ENCODE measurements around the gene STK40. TPM values are rescaled to one million over a fixed set of nuclear protein-coding genes. Genes with fewer than 3 reads are reported as not detected.

Gene STK40
- total and polyA plus RNA-seq, 9 of the 15 experiments (the other 6 are each of a cell fraction or from before 2014, with no cell fraction given) = 0.69 to 94.3 (median 39.1) TPM

DNA sequence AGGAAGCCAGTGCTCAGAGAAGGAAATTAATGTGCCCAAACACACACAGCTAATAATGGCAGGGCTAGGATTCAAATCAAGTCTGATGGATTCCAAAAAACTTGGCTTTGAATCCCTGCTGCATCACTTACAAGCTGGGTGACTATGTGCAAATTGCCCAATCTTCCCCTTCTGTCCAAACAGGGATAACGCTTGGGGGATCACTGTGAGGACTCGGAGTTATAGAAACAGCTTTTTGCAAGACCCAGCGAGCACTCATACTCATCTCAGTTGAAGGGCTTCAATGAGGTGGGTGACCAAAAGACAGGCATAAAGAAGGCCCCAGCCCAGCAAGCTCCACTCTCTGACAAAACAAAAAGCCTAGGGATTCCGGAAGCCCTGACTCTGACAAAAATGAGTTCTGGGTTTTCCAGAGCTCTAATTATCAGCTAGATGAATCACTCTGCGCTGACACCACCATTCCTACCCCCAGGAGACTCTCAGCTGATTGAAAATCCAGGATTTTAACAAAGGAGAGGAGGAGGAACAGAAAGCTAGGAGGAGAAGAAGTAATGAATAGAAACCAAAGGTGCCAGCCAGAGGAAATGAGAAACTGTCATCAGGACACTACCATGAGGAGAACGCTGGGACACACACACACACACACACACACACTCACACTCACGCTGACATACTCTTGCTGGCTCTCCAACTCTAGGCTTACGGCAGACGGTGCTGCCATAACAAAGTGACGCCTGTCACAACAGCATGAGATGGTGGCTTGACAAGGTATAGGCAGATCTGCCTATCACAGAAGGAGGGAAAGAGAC lies 1.6 kb upstream of the STK40 start (continued):
- TF ChIP-seq, protein P1, sequence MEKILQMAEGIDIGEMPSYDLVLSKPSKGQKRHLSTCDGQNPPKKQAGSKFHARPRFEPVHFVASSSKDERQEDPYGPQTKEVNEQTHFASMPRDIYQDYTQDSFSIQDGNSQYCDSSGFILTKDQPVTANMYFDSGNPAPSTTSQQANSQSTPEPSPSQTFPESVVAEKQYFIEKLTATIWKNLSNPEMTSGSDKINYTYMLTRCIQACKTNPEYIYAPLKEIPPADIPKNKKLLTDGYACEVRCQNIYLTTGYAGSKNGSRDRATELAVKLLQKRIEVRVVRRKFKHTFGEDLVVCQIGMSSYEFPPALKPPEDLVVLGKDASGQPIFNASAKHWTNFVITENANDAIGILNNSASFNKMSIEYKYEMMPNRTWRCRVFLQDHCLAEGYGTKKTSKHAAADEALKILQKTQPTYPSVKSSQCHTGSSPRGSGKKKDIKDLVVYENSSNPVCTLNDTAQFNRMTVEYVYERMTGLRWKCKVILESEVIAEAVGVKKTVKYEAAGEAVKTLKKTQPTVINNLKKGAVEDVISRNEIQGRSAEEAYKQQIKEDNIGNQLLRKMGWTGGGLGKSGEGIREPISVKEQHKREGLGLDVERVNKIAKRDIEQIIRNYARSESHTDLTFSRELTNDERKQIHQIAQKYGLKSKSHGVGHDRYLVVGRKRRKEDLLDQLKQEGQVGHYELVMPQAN (IDR thresholded peaks at IDR 0.05; ENCODE audit: borderline replicate concordance) = no peak
- TF ChIP-seq POLR2G (IDR thresholded peaks at IDR 0.05; ENCODE audit: low read depth, low read length) = no peak
- peak; percentile 31 for TF ChIP-seq EP300 (IDR thresholded peaks at IDR 0.05; ENCODE audit: low read length)
- TF ChIP-seq, protein P2, sequence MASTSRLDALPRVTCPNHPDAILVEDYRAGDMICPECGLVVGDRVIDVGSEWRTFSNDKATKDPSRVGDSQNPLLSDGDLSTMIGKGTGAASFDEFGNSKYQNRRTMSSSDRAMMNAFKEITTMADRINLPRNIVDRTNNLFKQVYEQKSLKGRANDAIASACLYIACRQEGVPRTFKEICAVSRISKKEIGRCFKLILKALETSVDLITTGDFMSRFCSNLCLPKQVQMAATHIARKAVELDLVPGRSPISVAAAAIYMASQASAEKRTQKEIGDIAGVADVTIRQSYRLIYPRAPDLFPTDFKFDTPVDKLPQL (IDR thresholded peaks at IDR 0.05; ENCODE audit: extremely low read depth, insufficient read length) = no peak
- no peak for TF ChIP-seq ERF (CRISPR knock-in tag; IDR thresholded peaks at IDR 0.05)
- 0 out of 2 replicates have a peak, but pooled peaks have one; percentile 2 for TF ChIP-seq MAFF (IDR thresholded peaks at IDR 0.05; ENCODE audit: low read length)
- TF ChIP-seq, protein P3, sequence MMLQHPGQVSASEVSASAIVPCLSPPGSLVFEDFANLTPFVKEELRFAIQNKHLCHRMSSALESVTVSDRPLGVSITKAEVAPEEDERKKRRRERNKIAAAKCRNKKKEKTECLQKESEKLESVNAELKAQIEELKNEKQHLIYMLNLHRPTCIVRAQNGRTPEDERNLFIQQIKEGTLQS (IDR thresholded peaks at IDR 0.05) = no peak
- TF ChIP-seq, protein P3 (CRISPR knock-in tag; conservative IDR thresholded peaks at IDR 0.05) = no peak
- TF ChIP-seq, protein P4, sequence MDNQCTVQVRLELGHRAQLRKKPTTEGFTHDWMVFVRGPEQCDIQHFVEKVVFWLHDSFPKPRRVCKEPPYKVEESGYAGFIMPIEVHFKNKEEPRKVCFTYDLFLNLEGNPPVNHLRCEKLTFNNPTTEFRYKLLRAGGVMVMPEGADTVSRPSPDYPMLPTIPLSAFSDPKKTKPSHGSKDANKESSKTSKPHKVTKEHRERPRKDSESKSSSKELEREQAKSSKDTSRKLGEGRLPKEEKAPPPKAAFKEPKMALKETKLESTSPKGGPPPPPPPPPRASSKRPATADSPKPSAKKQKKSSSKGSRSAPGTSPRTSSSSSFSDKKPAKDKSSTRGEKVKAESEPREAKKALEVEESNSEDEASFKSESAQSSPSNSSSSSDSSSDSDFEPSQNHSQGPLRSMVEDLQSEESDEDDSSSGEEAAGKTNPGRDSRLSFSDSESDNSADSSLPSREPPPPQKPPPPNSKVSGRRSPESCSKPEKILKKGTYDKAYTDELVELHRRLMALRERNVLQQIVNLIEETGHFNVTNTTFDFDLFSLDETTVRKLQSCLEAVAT (IDR thresholded peaks at IDR 0.05) = peak; percentile 31 to 37; a peak in 1 of 4 replicates
- TF ChIP-seq, protein P5, sequence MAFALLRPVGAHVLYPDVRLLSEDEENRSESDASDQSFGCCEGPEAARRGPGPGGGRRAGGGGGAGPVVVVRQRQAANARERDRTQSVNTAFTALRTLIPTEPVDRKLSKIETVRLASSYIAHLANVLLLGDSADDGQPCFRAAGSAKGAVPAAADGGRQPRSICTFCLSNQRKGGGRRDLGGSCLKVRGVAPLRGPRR (CRISPR knock-in tag; IDR thresholded peaks at IDR 0.05) = no peak
- TF ChIP-seq GABPA (tag; conservative IDR thresholded peaks at IDR 0.05; ENCODE audit: low read depth) = no peak; the same call in 1 of the 2 replicates
- TF ChIP-seq CREB1 (IDR thresholded peaks at IDR 0.05) = no peak
- TF ChIP-seq CREB1 (CRISPR knock-in tag; IDR thresholded peaks at IDR 0.05) = no peak
- TF ChIP-seq TAF1 (IDR thresholded peaks at IDR 0.05; ENCODE audit: control insufficient read depth, extremely low read depth, insufficient read depth, low read length, severe bottlenecking) = no peak
- peak; percentile 7; the same call in 1 of the 2 replicates for TF ChIP-seq STAT5A (IDR thresholded peaks at IDR 0.05; ENCODE audit: borderline replicate concordance, low read length)
- TF ChIP-seq BRD4 (IDR thresholded peaks at IDR 0.05) = peak; percentile 52
- no peak for TF ChIP-seq NCOA1 (IDR thresholded peaks at IDR 0.05; ENCODE audit: low read depth)
- TF ChIP-seq ZNF780A (CRISPR knock-in tag; IDR thresholded peaks at IDR 0.05) = no peak
- TF ChIP-seq CHCHD3 (CRISPR knock-in tag; IDR thresholded peaks at IDR 0.05) = 0 out of 2 replicates have a peak, but pooled peaks have one; percentile 16
- TF ChIP-seq ZC3H8 (IDR thresholded peaks at IDR 0.05) = no peak
- TF ChIP-seq, protein P6, sequence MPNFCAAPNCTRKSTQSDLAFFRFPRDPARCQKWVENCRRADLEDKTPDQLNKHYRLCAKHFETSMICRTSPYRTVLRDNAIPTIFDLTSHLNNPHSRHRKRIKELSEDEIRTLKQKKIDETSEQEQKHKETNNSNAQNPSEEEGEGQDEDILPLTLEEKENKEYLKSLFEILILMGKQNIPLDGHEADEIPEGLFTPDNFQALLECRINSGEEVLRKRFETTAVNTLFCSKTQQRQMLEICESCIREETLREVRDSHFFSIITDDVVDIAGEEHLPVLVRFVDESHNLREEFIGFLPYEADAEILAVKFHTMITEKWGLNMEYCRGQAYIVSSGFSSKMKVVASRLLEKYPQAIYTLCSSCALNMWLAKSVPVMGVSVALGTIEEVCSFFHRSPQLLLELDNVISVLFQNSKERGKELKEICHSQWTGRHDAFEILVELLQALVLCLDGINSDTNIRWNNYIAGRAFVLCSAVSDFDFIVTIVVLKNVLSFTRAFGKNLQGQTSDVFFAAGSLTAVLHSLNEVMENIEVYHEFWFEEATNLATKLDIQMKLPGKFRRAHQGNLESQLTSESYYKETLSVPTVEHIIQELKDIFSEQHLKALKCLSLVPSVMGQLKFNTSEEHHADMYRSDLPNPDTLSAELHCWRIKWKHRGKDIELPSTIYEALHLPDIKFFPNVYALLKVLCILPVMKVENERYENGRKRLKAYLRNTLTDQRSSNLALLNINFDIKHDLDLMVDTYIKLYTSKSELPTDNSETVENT (CRISPR knock-in tag; IDR thresholded peaks at IDR 0.05) = 0 out of 2 replicates have a peak, but pooled peaks have one; percentile 30
